Mammary epithelial cell (primary cell): Measurements from ENCODE around the gene MYO10.

ENCODE experiments used
- CTCF ChIP-seq, 2 donors: IDR thresholded peaks in 1 of 2; conservative IDR thresholded peaks in 1 of 2; 2 replicates each; pipeline ENCODE4 v1.5.1; 2011 to 2012; ENCODE audit warnings: inconsistent platforms in 2 of 2, low read length in 2 of 2, mild to moderate bottlenecking in 2 of 2, control low read depth in 1 of 2, low read depth in 1 of 2; ENCODE audit not compliant: insufficient read depth in 1 of 2; ENCODE audit errors: extremely low read depth in 1 of 2
- EZH2 ChIP-seq: IDR thresholded peaks from 2 replicates; pipeline ENCODE4 v1.6.1; 2012; ENCODE audit warnings: low read length, inconsistent platforms, borderline replicate concordance

GRCh38 chr5:16879650-16880049, 56.4 kb downstream of the MYO10 start:
- no peak for TF ChIP-seq CTCF (conservative IDR thresholded peaks at IDR 0.05 in 1 of 2, IDR thresholded peaks at IDR 0.05 in 1 of 2; ENCODE audit: extremely low read depth in 1 of 2, insufficient read depth in 1 of 2, low read depth in 1 of 2, low read length in 2 of 2)
- TF ChIP-seq EZH2: no peak
